Suppressor macrophage (primary cell): Measurements from ENCODE around the gene STATH.
"Not testable (repeated sequence)": the region's sequence is repeated elsewhere in the genome, so short reads cannot be mapped to it uniquely, and the experiment has no call there.

ENCODE experiments used
- DNase-seq, 4 experiments: peaks; one replicate each; pipeline ENCODE4 v3.0.0-alpha.2; 2020 to 2022
- total RNA-seq, 17 experiments: gene quantifications; one replicate each; lab custom pipeline; 2026; ENCODE audit warnings: mixed read lengths in 6 of 17, inconsistent platforms in 3 of 17; lab: John Stamatoyannopoulos, UW

The STATH gene
- 0 to 1.4 (median 0) reads per million in 17 experiments for total RNA-seq

GRCh38 chr4:69995526-69996016, at the start of gene STATH:
Gene STATH, plus strand, starts transcription at chr4:69995966. Its CDS starts 2,472 bp downstream, at chr4:69998438.
- no peak for DNase-seq

GRCh38 chr4:69951602-69952001, 44.2 kb upstream of the STATH start:
- no peak for DNase-seq

- DNase-seq, result no peak
These were observed 38.6 kb upstream of the STATH start for GRCh38 chr4:69957209-69957608.

GRCh38 chr4:69965628-69966027, 30.1 kb upstream of the STATH start, which contains the start of gene CSN2:
Gene CSN2, minus strand, starts transcription at chr4:69965728. Its CDS starts 4,733 bp downstream, at chr4:69960995.
- no peak for DNase-seq

- no peak for DNase-seq
These were observed 25.7 kb upstream of the STATH start for GRCh38 chr4:69970071-69970470.

- no peak for DNase-seq
These were observed 21.1 kb upstream of the STATH start for GRCh38 chr4:69974631-69975030.

GRCh38 chr4:69977582-69977981, 18.2 kb upstream of the STATH start:
- DNase-seq, result no peak

- DNase-seq, result no peak
These were observed 11.7 kb upstream of the STATH start for GRCh38 chr4:69984030-69984443.

GRCh38 chr4:69986663-69987062, 9.1 kb upstream of the STATH start:
- DNase-seq, result no peak

- DNase-seq, result no peak
These were observed 4.8 kb upstream of the STATH start for GRCh38 chr4:69991016-69991415.

GRCh38 chr4:69994782-69995181, 984 bp upstream of the STATH start:
- no peak for DNase-seq

GRCh38 chr4:69999420-69999819, 3.7 kb downstream of the STATH start:
- no peak for DNase-seq

GRCh38 chr4:70000711-70001110, 4.9 kb downstream of the STATH start:
- no peak for DNase-seq

- DNase-seq, result no peak
These were observed 6.7 kb downstream of the STATH start for GRCh38 chr4:70002507-70002906.

- DNase-seq, result no peak
These were observed 13.0 kb downstream of the STATH start for GRCh38 chr4:70008771-70009170.

- DNase-seq, result not testable (repeated sequence)
These were observed 23.2 kb downstream of the STATH start for GRCh38 chr4:70019006-70019405.

GRCh38 chr4:70023218-70023617, 27.5 kb downstream of the STATH start:
- no peak for DNase-seq

- DNase-seq, result no peak
These were observed 31.2 kb downstream of the STATH start for GRCh38 chr4:70027011-70027410.

- not testable (repeated sequence) for DNase-seq
These were observed 32.4 kb downstream of the STATH start, which contains the start of gene HTN3 for GRCh38 chr4:70028159-70028558. Gene HTN3, plus strand, starts transcription at chr4:70028459. Its CDS starts 2,282 bp downstream, at chr4:70030741.

- not testable (repeated sequence) for DNase-seq
These were observed 41.8 kb downstream of the STATH start for GRCh38 chr4:70037559-70037958.

GRCh38 chr4:70039928-70040327, 44.2 kb downstream of the STATH start:
- not testable (repeated sequence) for DNase-seq

GRCh38 chr4:70041652-70042286, 46.0 kb downstream of the STATH start:
- DNase-seq, result no peak

GRCh38 chr4:70050138-70050537, 54.4 kb downstream of the STATH start, which contains the start of gene HTN1:
Gene HTN1, plus strand, starts transcription at chr4:70050438. Its CDS starts 2,639 bp downstream, at chr4:70053077.
- not testable (repeated sequence) for DNase-seq
